ENCODE results near the gene MAPT.

MAPT gene

GRCh38 chr17:45981306-45981705 lies 87.0 kb downstream of the MAPT start:
- H3K9ac ChIP-seq (ENCODE audit: low read length in 5 of 5), result no peak overlapping the region
- no peak overlapping the region for H3K4me3 ChIP-seq (ENCODE audit: low read depth in 1 of 5, low read length in 5 of 5)
- no peaks in the 10 kb centered on the region for H3K4me1 ChIP-seq (ENCODE audit: control insufficient read depth in 5 of 5, insufficient read depth in 5 of 5, low read length in 5 of 5)
- H3K9me3 ChIP-seq (ENCODE audit: control insufficient read depth in 5 of 5, low read length in 5 of 5), result no peaks in the 10 kb centered on the region
- H3K36me3 ChIP-seq (ENCODE audit: control insufficient read depth in 5 of 5, insufficient read depth in 5 of 5, low read length in 5 of 5), result peaks cover 0 to 13% (median 4%) of the 10 kb centered on the region in 5 donors
- H3K27me3 ChIP-seq (ENCODE audit: control insufficient read depth in 5 of 5, insufficient read depth in 4 of 5, low read length in 5 of 5), result no peaks in the 10 kb centered on the region
- no peak overlapping the region for H3K27ac ChIP-seq (ENCODE audit: low read depth, low read length)

GRCh38 chr17:45982791-45983613 lies 88.6 kb downstream of the MAPT start:
- no peaks in the 10 kb centered on the region for H3K27me3 ChIP-seq (ENCODE audit: control insufficient read depth in 5 of 5, insufficient read depth in 4 of 5, low read length in 5 of 5)
- H3K4me1 ChIP-seq (ENCODE audit: control insufficient read depth in 5 of 5, insufficient read depth in 5 of 5, low read length in 5 of 5), result no peaks in the 10 kb centered on the region
- H3K9me3 ChIP-seq (ENCODE audit: control insufficient read depth in 5 of 5, low read length in 5 of 5), result no peaks in the 10 kb centered on the region
- H3K27ac ChIP-seq (ENCODE audit: low read depth, low read length), result no peak overlapping the region
- no peak overlapping the region for H3K9ac ChIP-seq (ENCODE audit: low read length in 5 of 5)
- H3K4me3 ChIP-seq (ENCODE audit: low read depth in 1 of 5, low read length in 5 of 5), result no peak overlapping the region
- peaks cover 0 to 13% (median 4%) of the 10 kb centered on the region in 5 donors for H3K36me3 ChIP-seq (ENCODE audit: control insufficient read depth in 5 of 5, insufficient read depth in 5 of 5, low read length in 5 of 5)

GRCh38 chr17:45983614-45984310 lies 89.4 kb downstream of the MAPT start:
- H3K4me1 ChIP-seq (ENCODE audit: control insufficient read depth in 5 of 5, insufficient read depth in 5 of 5, low read length in 5 of 5), result no peaks in the 10 kb centered on the region
- H3K27ac ChIP-seq (ENCODE audit: low read depth, low read length), result no peak overlapping the region
- no peaks in the 10 kb centered on the region for H3K27me3 ChIP-seq (ENCODE audit: control insufficient read depth in 5 of 5, insufficient read depth in 4 of 5, low read length in 5 of 5)
- peaks cover 0 to 13% (median 4%) of the 10 kb centered on the region in 5 donors for H3K36me3 ChIP-seq (ENCODE audit: control insufficient read depth in 5 of 5, insufficient read depth in 5 of 5, low read length in 5 of 5)
- no peaks in the 10 kb centered on the region for H3K9me3 ChIP-seq (ENCODE audit: control insufficient read depth in 5 of 5, low read length in 5 of 5)
- H3K4me3 ChIP-seq (ENCODE audit: low read depth in 1 of 5, low read length in 5 of 5), result no peak overlapping the region
- H3K9ac ChIP-seq (ENCODE audit: low read length in 5 of 5), result no peak overlapping the region

GRCh38 chr17:45984368-45984767 lies 90.0 kb downstream of the MAPT start:
- Histone ChIP-seq H3K9me3 (ENCODE audit: control insufficient read depth in 5 of 5, low read length in 5 of 5) (no peaks in the 10 kb centered on the region), H3K9ac (ENCODE audit: low read length in 5 of 5) (no peak overlapping the region), H3K27me3 (ENCODE audit: control insufficient read depth in 5 of 5, insufficient read depth in 4 of 5, low read length in 5 of 5) (no peaks in the 10 kb centered on the region), H3K27ac (ENCODE audit: low read depth, low read length) (no peak overlapping the region), H3K4me3 (ENCODE audit: low read depth in 1 of 5, low read length in 5 of 5) (no peak overlapping the region), H3K4me1 (ENCODE audit: control insufficient read depth in 5 of 5, insufficient read depth in 5 of 5, low read length in 5 of 5) (no peaks in the 10 kb centered on the region), H3K36me3 (ENCODE audit: control insufficient read depth in 5 of 5, insufficient read depth in 5 of 5, low read length in 5 of 5) (peaks cover 0 to 13% (median 4%) of the 10 kb centered on the region in 5 donors)

GRCh38 chr17:45985447-45985846 lies 91.1 kb downstream of the MAPT start:
- Histone ChIP-seq H3K27ac (ENCODE audit: low read depth, low read length) (no peak overlapping the region), H3K27me3 (ENCODE audit: control insufficient read depth in 5 of 5, insufficient read depth in 4 of 5, low read length in 5 of 5) (no peaks in the 10 kb centered on the region), H3K4me1 (ENCODE audit: control insufficient read depth in 5 of 5, insufficient read depth in 5 of 5, low read length in 5 of 5) (no peaks in the 10 kb centered on the region), H3K36me3 (ENCODE audit: control insufficient read depth in 5 of 5, insufficient read depth in 5 of 5, low read length in 5 of 5) (peaks cover 0 to 13% (median 4%) of the 10 kb centered on the region in 5 donors), H3K4me3 (ENCODE audit: low read depth in 1 of 5, low read length in 5 of 5) (no peak overlapping the region), H3K9me3 (ENCODE audit: control insufficient read depth in 5 of 5, low read length in 5 of 5) (no peaks in the 10 kb centered on the region), H3K9ac (ENCODE audit: low read length in 5 of 5) (no peak overlapping the region)

- H3K36me3 ChIP-seq (ENCODE audit: control insufficient read depth in 5 of 5, insufficient read depth in 5 of 5, low read length in 5 of 5), result peaks cover 0 to 13% (median 4%) of the 10 kb centered on the region in 5 donors
- no peak overlapping the region for H3K9ac ChIP-seq (ENCODE audit: low read length in 5 of 5)
- H3K27me3 ChIP-seq (ENCODE audit: control insufficient read depth in 5 of 5, insufficient read depth in 4 of 5, low read length in 5 of 5), result no peaks in the 10 kb centered on the region
- no peaks in the 10 kb centered on the region for H3K4me1 ChIP-seq (ENCODE audit: control insufficient read depth in 5 of 5, insufficient read depth in 5 of 5, low read length in 5 of 5)
- no peaks in the 10 kb centered on the region for H3K9me3 ChIP-seq (ENCODE audit: control insufficient read depth in 5 of 5, low read length in 5 of 5)
- H3K27ac ChIP-seq (ENCODE audit: low read depth, low read length), result no peak overlapping the region
- H3K4me3 ChIP-seq (ENCODE audit: low read depth in 1 of 5, low read length in 5 of 5), result no peak overlapping the region
Measured at GRCh38 chr17:45986056-45986455, 91.7 kb downstream of the MAPT start.

GRCh38 chr17:45987706-45988105 lies 93.4 kb downstream of the MAPT start:
- Histone ChIP-seq H3K27me3 (ENCODE audit: control insufficient read depth in 5 of 5, insufficient read depth in 4 of 5, low read length in 5 of 5) (no peaks in the 10 kb centered on the region), H3K4me3 (ENCODE audit: low read depth in 1 of 5, low read length in 5 of 5) (no peak overlapping the region), H3K27ac (ENCODE audit: low read depth, low read length) (no peak overlapping the region), H3K9me3 (ENCODE audit: control insufficient read depth in 5 of 5, low read length in 5 of 5) (no peaks in the 10 kb centered on the region), H3K9ac (ENCODE audit: low read length in 5 of 5) (no peak overlapping the region), H3K4me1 (ENCODE audit: control insufficient read depth in 5 of 5, insufficient read depth in 5 of 5, low read length in 5 of 5) (no peaks in the 10 kb centered on the region), H3K36me3 (ENCODE audit: control insufficient read depth in 5 of 5, insufficient read depth in 5 of 5, low read length in 5 of 5) (peaks cover 0 to 13% (median 4%) of the 10 kb centered on the region in 5 donors)

- Histone ChIP-seq H3K9me3 (ENCODE audit: control insufficient read depth in 5 of 5, low read length in 5 of 5) (no peaks in the 10 kb centered on the region), H3K27ac (ENCODE audit: low read depth, low read length) (no peak overlapping the region), H3K27me3 (ENCODE audit: control insufficient read depth in 5 of 5, insufficient read depth in 4 of 5, low read length in 5 of 5) (no peaks in the 10 kb centered on the region), H3K4me1 (ENCODE audit: control insufficient read depth in 5 of 5, insufficient read depth in 5 of 5, low read length in 5 of 5) (no peaks in the 10 kb centered on the region), H3K9ac (ENCODE audit: low read length in 5 of 5) (no peak overlapping the region), H3K4me3 (ENCODE audit: low read depth in 1 of 5, low read length in 5 of 5) (no peak overlapping the region), H3K36me3 (ENCODE audit: control insufficient read depth in 5 of 5, insufficient read depth in 5 of 5, low read length in 5 of 5) (no peaks in the 10 kb centered on the region)
Measured at GRCh38 chr17:45989759-45990158, 95.4 kb downstream of the MAPT start.

GRCh38 chr17:45990886-45991285 lies 96.5 kb downstream of the MAPT start:
- H3K4me1 ChIP-seq (ENCODE audit: control insufficient read depth in 5 of 5, insufficient read depth in 5 of 5, low read length in 5 of 5), result peaks cover 0 to 11% (median 8%) of the 10 kb centered on the region in 5 donors
- H3K36me3 ChIP-seq (ENCODE audit: control insufficient read depth in 5 of 5, insufficient read depth in 5 of 5, low read length in 5 of 5), result no peaks in the 10 kb centered on the region
- H3K4me3 ChIP-seq (ENCODE audit: low read depth in 1 of 5, low read length in 5 of 5), result no peak overlapping the region
- no peaks in the 10 kb centered on the region for H3K27me3 ChIP-seq (ENCODE audit: control insufficient read depth in 5 of 5, insufficient read depth in 4 of 5, low read length in 5 of 5)
- no peak overlapping the region for H3K27ac ChIP-seq (ENCODE audit: low read depth, low read length)
- no peak overlapping the region for H3K9ac ChIP-seq (ENCODE audit: low read length in 5 of 5)
- no peaks in the 10 kb centered on the region for H3K9me3 ChIP-seq (ENCODE audit: control insufficient read depth in 5 of 5, low read length in 5 of 5)

GRCh38 chr17:45991341-45991740 lies 97.0 kb downstream of the MAPT start:
- Histone ChIP-seq H3K4me3 (ENCODE audit: low read depth in 1 of 5, low read length in 5 of 5) (no peak overlapping the region), H3K4me1 (ENCODE audit: control insufficient read depth in 5 of 5, insufficient read depth in 5 of 5, low read length in 5 of 5) (peaks cover 0 to 14% (median 10%) of the 10 kb centered on the region in 5 donors), H3K9ac (ENCODE audit: low read length in 5 of 5) (no peak overlapping the region), H3K27ac (ENCODE audit: low read depth, low read length) (no peak overlapping the region), H3K27me3 (ENCODE audit: control insufficient read depth in 5 of 5, insufficient read depth in 4 of 5, low read length in 5 of 5) (no peaks in the 10 kb centered on the region), H3K9me3 (ENCODE audit: control insufficient read depth in 5 of 5, low read length in 5 of 5) (no peaks in the 10 kb centered on the region), H3K36me3 (ENCODE audit: control insufficient read depth in 5 of 5, insufficient read depth in 5 of 5, low read length in 5 of 5) (no peaks in the 10 kb centered on the region)

Data from subcutaneous abdominal adipose tissue (tissue), 5 donors.